CD4-positive, alpha-beta T cell (primary cell): Measurements from ENCODE around the gene SYTL2. TPM values are rescaled to one million over a fixed set of nuclear protein-coding genes. Genes with fewer than 3 reads are reported as not detected.
A peak's percentile ranks its signal among the peaks of the same experiment; 100 is the strongest.

Source experiments
- ATAC-seq: fragments of 200-7000 bp; cut with Tn5 transposase; one replicate; pipeline ENCODE4 v1.10.0; 2022; ENCODE audit warnings: mild to moderate bottlenecking; ENCODE audit not compliant: poor library complexity
- CTCF ChIA-PET: fragments of 350-600 bp; sonication (Branson Sonifier 250); formaldehyde crosslinking; loops from one replicate; lab custom pipeline; 2021; ENCODE audit warnings: antibody characterized with exemption, inconsistent platforms; lab: Charles Lee
- POLR2A ChIA-PET: fragments of 350-600 bp; sonication (Branson Sonifier 250); formaldehyde crosslinking; loops from one replicate; lab custom pipeline; 2021; ENCODE audit warnings: antibody characterized with exemption, inconsistent platforms; lab: Charles Lee
- DNase-seq, 14 experiments: peaks; one replicate each; pipeline ENCODE4 v3.0.0-alpha.2; 2013 to 2020; ENCODE audit warnings: mixed read lengths in 2 of 14
- H3K27ac ChIP-seq, 2 donors: one replicate each; pipeline versions ENCODE4 v1.5.1 to v1.7.0; 2013; ENCODE audit warnings: low read length in 2 of 2, low read depth in 1 of 2, mild to moderate bottlenecking in 1 of 2
- H3K27me3 ChIP-seq, 2 experiments: 1 replicate in 1 of 2; 2 replicates in 1 of 2; pipeline versions ENCODE4 v1.6.1 to v1.7.0; 2013; ENCODE audit warnings: low read length in 2 of 2, control low read depth in 1 of 2, mild to moderate bottlenecking in 1 of 2, moderate library complexity in 1 of 2; ENCODE audit not compliant: insufficient read depth in 2 of 2, control insufficient read depth in 1 of 2
- H3K36me3 ChIP-seq: one replicate; pipeline ENCODE4 v1.6.1; 2013; ENCODE audit warnings: low read length, control low read depth; ENCODE audit not compliant: insufficient read depth
- H3K4me1 ChIP-seq: one replicate; pipeline ENCODE4 v1.6.1; 2013; ENCODE audit warnings: low read length, control low read depth; ENCODE audit not compliant: insufficient read depth
- H3K4me3 ChIP-seq: one replicate; pipeline ENCODE4 v1.5.1; 2013; ENCODE audit warnings: mild to moderate bottlenecking, low read length, moderate library complexity
- H3K9me3 ChIP-seq, 2 experiments: 1 replicate in 1 of 2; 2 replicates in 1 of 2; pipeline versions ENCODE4 v1.6.1 to v1.7.0; 2013; ENCODE audit warnings: low read length in 2 of 2, mild to moderate bottlenecking in 2 of 2, control low read depth in 1 of 2, moderate library complexity in 1 of 2; ENCODE audit not compliant: control insufficient read depth in 1 of 2, insufficient read depth in 1 of 2
- H3K27ac Mint-ChIP-seq: one replicate; pipeline ENCODE4 v1.8.0; 2020; ENCODE audit warnings: mixed read lengths
- H3K27me3 Mint-ChIP-seq: one replicate; pipeline ENCODE4 v1.8.0; 2021; ENCODE audit warnings: mixed read lengths
- H3K36me3 Mint-ChIP-seq: one replicate; pipeline ENCODE4 v1.8.0; 2021; ENCODE audit warnings: low read depth, mixed read lengths
- H3K4me1 Mint-ChIP-seq: one replicate; pipeline ENCODE4 v1.8.0; 2021; ENCODE audit warnings: low read depth, mixed read lengths
- H3K4me3 Mint-ChIP-seq: one replicate; pipeline ENCODE4 v1.8.0; 2020; ENCODE audit warnings: mild to moderate bottlenecking, mixed read lengths
- H3K9me3 Mint-ChIP-seq: one replicate; pipeline ENCODE4 v1.8.0; 2020; ENCODE audit warnings: mixed read lengths
- intact Hi-C, 2 experiments: fragments of 100-400 bp; cut with DNase I in 1 of 2; cut with micrococcal nuclease in 1 of 2; formaldehyde crosslinking; loops; one replicate each; pipeline versions ENCODE4 v1.15.1 to v1.9.0; 2023 to 2025; cut with DNase I, micrococcal nuclease
- total RNA-seq, 174 experiments: library from RNA in 2 of 174; stranded (reverse) in 2 of 174; gene quantifications; one replicate each; pipeline ENCODE4 v1.2.3 and lab custom pipeline; 2021 to 2026
- TF ChIP-seq, protein P1 (sequence below): fragments of 200-600 bp; IDR thresholded peaks from one replicate; pipeline ENCODE4 v1.8.0; 2022; ENCODE audit warnings: antibody characterized with exemption, mild to moderate bottlenecking

SYTL2 gene
- total RNA-seq, 2 experiments from 2014 or later, result 35.4 to 36.7 TPM

DNA sequence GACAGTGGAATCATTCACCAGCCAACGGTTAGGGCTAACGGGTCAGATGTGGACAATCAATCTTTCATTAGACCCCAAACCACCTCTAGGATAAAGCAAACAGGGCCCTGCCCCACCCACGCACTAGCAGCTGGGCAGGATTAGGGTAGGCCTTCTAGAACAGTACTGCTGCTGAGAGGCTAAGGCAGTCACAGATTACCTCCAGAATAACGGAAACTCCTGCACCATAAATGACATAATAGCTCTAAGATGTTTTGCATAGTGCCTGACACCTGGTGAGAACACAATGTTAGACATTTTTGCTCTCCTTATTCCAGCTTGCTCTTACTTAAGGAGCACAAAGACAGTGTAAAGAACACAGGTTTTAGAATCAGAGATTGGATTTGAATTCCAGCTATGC is 1.8 kb downstream of the SYTL2 start:
- H3K9me3 Mint-ChIP-seq, result no peaks in the 10 kb centered on the region
- CTCF ChIA-PET, result interaction anchor here (0.6 to 2.7 kb wide), 10 partner anchors 9 to 232 kb away, joined by 3 to 21 read pairs (median 6); partner anchors contain the start of gene CCDC83
- Histone ChIP-seq H3K4me1 (peaks cover 37% of the 10 kb centered on the region), H3K36me3 (no peaks in the 10 kb centered on the region), H3K4me3 (no peak overlapping the region), H3K9me3 (no peaks in the 10 kb centered on the region), H3K27ac (no peak overlapping the region), H3K27me3 (no peaks in the 10 kb centered on the region)
- H3K27ac Mint-ChIP-seq, result peak overlapping the region; percentile 89
- peak; percentile 66 for ATAC-seq
- intact Hi-C loops, result loop anchor here in 1 of 2 experiments (1.0 kb wide), 2 partner anchors 14 to 56 kb away; no protein-coding TSS in a partner anchor
- POLR2A ChIA-PET, result interaction anchor here (0.7 to 4.1 kb wide), 15 partner anchors 9 to 145 kb away, joined by 3 to 31 read pairs (median 4); partner anchors contain the start of genes CCDC83 and CREBZF
- H3K27me3 Mint-ChIP-seq, result no peaks in the 10 kb centered on the region
- peaks cover 49% of the 10 kb centered on the region for H3K4me1 Mint-ChIP-seq
- DNase-seq, result peak in 5 of 14 experiments; percentile 15 to 63 (median 53)
- H3K4me3 Mint-ChIP-seq, result peak overlapping the region; percentile 96
- TF ChIP-seq, protein P1, sequence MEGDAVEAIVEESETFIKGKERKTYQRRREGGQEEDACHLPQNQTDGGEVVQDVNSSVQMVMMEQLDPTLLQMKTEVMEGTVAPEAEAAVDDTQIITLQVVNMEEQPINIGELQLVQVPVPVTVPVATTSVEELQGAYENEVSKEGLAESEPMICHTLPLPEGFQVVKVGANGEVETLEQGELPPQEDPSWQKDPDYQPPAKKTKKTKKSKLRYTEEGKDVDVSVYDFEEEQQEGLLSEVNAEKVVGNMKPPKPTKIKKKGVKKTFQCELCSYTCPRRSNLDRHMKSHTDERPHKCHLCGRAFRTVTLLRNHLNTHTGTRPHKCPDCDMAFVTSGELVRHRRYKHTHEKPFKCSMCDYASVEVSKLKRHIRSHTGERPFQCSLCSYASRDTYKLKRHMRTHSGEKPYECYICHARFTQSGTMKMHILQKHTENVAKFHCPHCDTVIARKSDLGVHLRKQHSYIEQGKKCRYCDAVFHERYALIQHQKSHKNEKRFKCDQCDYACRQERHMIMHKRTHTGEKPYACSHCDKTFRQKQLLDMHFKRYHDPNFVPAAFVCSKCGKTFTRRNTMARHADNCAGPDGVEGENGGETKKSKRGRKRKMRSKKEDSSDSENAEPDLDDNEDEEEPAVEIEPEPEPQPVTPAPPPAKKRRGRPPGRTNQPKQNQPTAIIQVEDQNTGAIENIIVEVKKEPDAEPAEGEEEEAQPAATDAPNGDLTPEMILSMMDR, result no peak
- peaks cover 8% of the 10 kb centered on the region for H3K36me3 Mint-ChIP-seq

DNA sequence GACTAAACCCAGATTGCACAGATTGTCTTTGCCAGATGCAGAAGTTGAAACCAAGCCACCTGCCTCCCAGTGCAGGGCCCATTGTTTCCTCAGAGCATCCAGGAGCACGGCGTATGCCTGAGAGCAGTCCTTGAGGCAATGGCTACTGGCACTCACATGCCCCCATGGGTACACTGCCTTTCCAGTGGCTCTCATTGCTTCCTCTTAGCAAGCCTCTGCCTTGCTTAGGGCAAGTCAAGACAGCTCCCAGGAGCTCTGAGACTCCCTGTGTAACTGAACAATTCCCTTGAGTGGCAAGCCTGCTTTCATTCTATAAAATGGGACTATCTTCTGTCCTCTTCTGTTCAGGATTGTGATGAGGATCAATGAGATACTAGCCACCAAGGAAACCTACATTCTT is 4.1 kb downstream of the SYTL2 start:
- no peaks in the 10 kb centered on the region for H3K36me3 ChIP-seq
- Mint-ChIP-seq H3K27me3 (no peaks in the 10 kb centered on the region), H3K36me3 (peaks cover 14% of the 10 kb centered on the region), H3K9me3 (no peaks in the 10 kb centered on the region), H3K27ac (no peak overlapping the region), H3K4me3 (no peak overlapping the region), H3K4me1 (peaks cover 51% of the 10 kb centered on the region)
- TF ChIP-seq, protein P1, result no peak
- ChIA-PET CTCF (interaction anchor here (1.4 kb wide), 1 partner anchor 22 kb away, joined by 3 read pairs; no protein-coding TSS in a partner anchor), POLR2A (interaction anchor here (1.4 kb wide), 1 partner anchor 52 kb away, joined by 3 read pairs; no protein-coding TSS in a partner anchor)
- no peaks in the 10 kb centered on the region for H3K27me3 ChIP-seq
- H3K4me3 ChIP-seq, result no peak overlapping the region
- no peaks in the 10 kb centered on the region for H3K9me3 ChIP-seq
- DNase-seq, result no peak
- intact Hi-C loops, result no loop called here
- no peak overlapping the region for H3K27ac ChIP-seq
- ATAC-seq, result no peak
- H3K4me1 ChIP-seq, result peaks cover 36% of the 10 kb centered on the region

DNA sequence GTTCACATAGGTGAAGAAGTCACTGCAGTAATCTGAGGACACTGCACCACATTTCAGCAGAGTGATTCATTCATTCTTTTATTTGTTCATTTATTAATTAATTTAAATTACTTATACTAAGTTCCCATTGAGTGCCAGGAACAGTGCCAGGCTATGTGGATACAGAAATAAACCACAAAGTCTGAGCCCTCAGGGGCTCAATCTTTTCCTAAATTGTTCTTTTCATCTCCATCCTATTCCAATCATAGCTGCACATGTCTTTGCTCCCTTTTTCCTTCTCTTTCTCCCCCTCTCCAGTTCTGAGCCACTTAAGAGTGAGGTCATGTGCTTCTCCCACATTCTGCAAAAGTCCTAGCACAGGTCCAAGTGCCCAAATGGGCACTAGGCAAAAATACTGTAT is 4.9 kb downstream of the SYTL2 start:
- no peak for DNase-seq
- Mint-ChIP-seq H3K4me3 (no peak overlapping the region), H3K36me3 (peaks cover 14% of the 10 kb centered on the region), H3K9me3 (no peaks in the 10 kb centered on the region), H3K27me3 (no peaks in the 10 kb centered on the region), H3K4me1 (peaks cover 51% of the 10 kb centered on the region), H3K27ac (no peak overlapping the region)
- H3K36me3 ChIP-seq, result no peaks in the 10 kb centered on the region
- no peaks in the 10 kb centered on the region for H3K9me3 ChIP-seq
- CTCF ChIA-PET, result interaction anchor here (1.4 kb wide), 1 partner anchor 21 kb away, joined by 3 read pairs; no protein-coding TSS in a partner anchor
- POLR2A ChIA-PET, result no interaction called here
- H3K27ac ChIP-seq, result no peak overlapping the region
- peaks cover 29% of the 10 kb centered on the region for H3K4me1 ChIP-seq
- no peak overlapping the region for H3K4me3 ChIP-seq
- no peak for ATAC-seq
- H3K27me3 ChIP-seq, result no peaks in the 10 kb centered on the region
- intact Hi-C loops, result no loop called here
- TF ChIP-seq, protein P1, result no peak
